ENCODE data around the gene HECTD1. TPM values are rescaled to one million over a fixed set of nuclear protein-coding genes. Genes with fewer than 3 reads are reported as not detected.
A peak's percentile ranks its signal among the peaks of the same experiment; 100 is the strongest.

HECTD1 gene
- total RNA-seq, 1 donor from 2014 or later, result 325 TPM

GRCh38 chr14:31203414-31203742 is 4.2 kb downstream of the HECTD1 start:
- Histone ChIP-seq H3K36me3 (peaks cover 0 to 27% of the 10 kb centered on the region in 2 donors), H3K4me3 (no peak overlapping the region), H3K4me1 (peaks cover 42% of the 10 kb centered on the region), H3K27ac (no peak overlapping the region), H3K27me3 (no peaks in the 10 kb centered on the region), H3K9me3 (no peaks in the 10 kb centered on the region)
- peak in 1 of 2 donors; percentile 5 for DNase-seq (ENCODE audit: extremely low spot score in 2 of 2)
- TF ChIP-seq POLR2A (IDR thresholded peaks at IDR 0.05), result no peak
- no peak for TF ChIP-seq POLR2AphosphoS5 (IDR thresholded peaks at IDR 0.05; ENCODE audit: insufficient read depth in 1 of 2, low read depth in 1 of 2)
- no peak for TF ChIP-seq CTCF (IDR thresholded peaks at IDR 0.05)
- intact Hi-C loops (cut with DNase I), result no loop called here

GRCh38 chr14:31201111-31201510 is 6.5 kb downstream of the HECTD1 start:
- intact Hi-C loops (cut with DNase I), result no loop called here
- DNase-seq (ENCODE audit: extremely low spot score in 2 of 2), result no peak
- H3K27ac ChIP-seq, result no peak overlapping the region

GRCh38 chr14:31200702-31200990 is 6.9 kb downstream of the HECTD1 start:
- peaks cover 59% of the 10 kb centered on the region for H3K4me1 ChIP-seq
- no peak overlapping the region for H3K27ac ChIP-seq
- no peaks in the 10 kb centered on the region for H3K9me3 ChIP-seq
- no peak for TF ChIP-seq CTCF (IDR thresholded peaks at IDR 0.05)
- no peak for TF ChIP-seq POLR2A (IDR thresholded peaks at IDR 0.05)
- TF ChIP-seq POLR2AphosphoS5 (IDR thresholded peaks at IDR 0.05; ENCODE audit: insufficient read depth in 1 of 2, low read depth in 1 of 2), result no peak
- intact Hi-C loops (cut with DNase I), result no loop called here
- no peak overlapping the region for H3K4me3 ChIP-seq
- DNase-seq (ENCODE audit: extremely low spot score in 2 of 2), result no peak
- no peaks in the 10 kb centered on the region for H3K27me3 ChIP-seq
- peaks cover 0 to 30% of the 10 kb centered on the region in 2 donors for H3K36me3 ChIP-seq

More at GRCh38 chr14:31201111-31201510, 6.5 kb downstream of the HECTD1 start:
- Histone ChIP-seq H3K4me1 (peaks cover 59% of the 10 kb centered on the region), H3K4me3 (no peak overlapping the region), H3K27me3 (no peaks in the 10 kb centered on the region), H3K9me3 (no peaks in the 10 kb centered on the region), H3K36me3 (peaks cover 0 to 30% of the 10 kb centered on the region in 2 donors)
- TF ChIP-seq CTCF (IDR thresholded peaks at IDR 0.05) (no peak), POLR2AphosphoS5 (IDR thresholded peaks at IDR 0.05; ENCODE audit: insufficient read depth in 1 of 2, low read depth in 1 of 2) (no peak), POLR2A (IDR thresholded peaks at IDR 0.05) (no peak)

GRCh38 chr14:31197671-31198070 is 9.9 kb downstream of the HECTD1 start:
- intact Hi-C loops (cut with DNase I), result no loop called here
- TF ChIP-seq CTCF (IDR thresholded peaks at IDR 0.05) (no peak), POLR2AphosphoS5 (IDR thresholded peaks at IDR 0.05; ENCODE audit: insufficient read depth in 1 of 2, low read depth in 1 of 2) (no peak), POLR2A (IDR thresholded peaks at IDR 0.05) (no peak)
- peaks cover 0 to 23% of the 10 kb centered on the region in 2 donors for H3K36me3 ChIP-seq
- no peak for DNase-seq (ENCODE audit: extremely low spot score in 2 of 2)
- H3K4me1 ChIP-seq, result peaks cover 55% of the 10 kb centered on the region
- H3K9me3 ChIP-seq, result no peaks in the 10 kb centered on the region
- no peak overlapping the region for H3K4me3 ChIP-seq
- no peaks in the 10 kb centered on the region for H3K27me3 ChIP-seq
- no peak overlapping the region for H3K27ac ChIP-seq

GRCh38 chr14:31196839-31197492 is 10.6 kb downstream of the HECTD1 start:
- DNase-seq (ENCODE audit: extremely low spot score in 2 of 2), result peak in 1 of 2 donors; percentile 49
- intact Hi-C loops (cut with DNase I), result no loop called here
- Histone ChIP-seq H3K9me3 (no peaks in the 10 kb centered on the region), H3K27me3 (no peaks in the 10 kb centered on the region), H3K27ac (no peak overlapping the region), H3K36me3 (peaks cover 0 to 16% of the 10 kb centered on the region in 2 donors), H3K4me1 (peaks cover 49% of the 10 kb centered on the region), H3K4me3 (no peak overlapping the region)
- TF ChIP-seq POLR2AphosphoS5 (IDR thresholded peaks at IDR 0.05; ENCODE audit: insufficient read depth in 1 of 2, low read depth in 1 of 2), result no peak
- TF ChIP-seq CTCF (IDR thresholded peaks at IDR 0.05), result no peak
- TF ChIP-seq POLR2A (IDR thresholded peaks at IDR 0.05), result no peak
